Suprapubic skin (tissue), 3 donors: ENCODE measurements around the gene DIAPH3.

ENCODE experiments used
- POLR2A ChIP-seq, 2 donors: fragments of 450-650 bp; IDR thresholded peaks; one replicate each; pipeline ENCODE4 v1.6.1; 2017; ENCODE audit warnings: antibody characterized with exemption in 2 of 2, mild to moderate bottlenecking in 2 of 2, moderate library complexity in 2 of 2
- TF ChIP-seq, protein P1 (sequence below), 2 donors: fragments of 200-600 bp in 1 of 2; fragments of 450-650 bp in 1 of 2; sonication (generic) in 1 of 2; IDR thresholded peaks; one replicate each; pipeline ENCODE4 v1.5.1; 2016 to 2019; ENCODE audit warnings: antibody characterized with exemption in 2 of 2, mild to moderate bottlenecking in 1 of 2, moderate library complexity in 1 of 2

DNA sequence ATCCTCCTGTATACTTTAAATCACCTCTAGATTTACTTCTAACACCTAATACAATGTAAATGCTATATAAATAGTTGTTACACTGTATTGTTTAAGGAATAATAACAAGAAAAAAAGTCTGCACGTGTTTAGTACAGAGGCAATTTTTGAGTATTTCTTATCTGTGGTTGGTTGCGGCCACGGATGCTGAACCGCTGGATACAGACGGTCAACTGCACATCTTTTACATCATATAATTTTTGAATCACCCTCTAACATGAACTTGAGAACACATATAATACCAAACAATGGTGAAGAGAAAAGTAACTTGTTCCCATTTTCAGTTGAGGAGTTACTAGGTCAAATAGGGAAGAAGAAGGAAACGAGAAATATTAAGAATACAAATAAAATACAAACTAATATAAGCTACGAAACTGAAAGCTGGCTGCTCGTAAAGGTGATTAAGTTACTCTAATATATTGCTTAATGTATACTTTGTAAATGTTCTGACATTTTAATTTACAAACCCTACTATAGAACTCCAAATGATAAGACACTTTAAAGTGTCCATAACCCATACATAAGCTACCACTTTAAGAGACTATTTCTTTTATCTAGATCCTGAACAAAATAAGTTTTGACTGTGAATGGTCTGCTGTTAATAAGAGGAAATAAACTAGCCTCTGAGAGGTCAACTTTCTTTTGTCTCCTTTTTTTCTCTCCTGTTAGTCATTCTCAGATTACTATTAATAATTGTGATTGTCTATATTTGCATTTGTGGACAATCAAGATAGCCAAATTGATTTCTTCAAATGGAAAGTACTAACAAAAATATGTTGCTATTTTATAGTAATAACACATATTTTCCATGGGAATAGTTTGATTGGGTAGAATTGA lies 457.4 kb downstream of the DIAPH3 start:
- TF ChIP-seq, protein P1, sequence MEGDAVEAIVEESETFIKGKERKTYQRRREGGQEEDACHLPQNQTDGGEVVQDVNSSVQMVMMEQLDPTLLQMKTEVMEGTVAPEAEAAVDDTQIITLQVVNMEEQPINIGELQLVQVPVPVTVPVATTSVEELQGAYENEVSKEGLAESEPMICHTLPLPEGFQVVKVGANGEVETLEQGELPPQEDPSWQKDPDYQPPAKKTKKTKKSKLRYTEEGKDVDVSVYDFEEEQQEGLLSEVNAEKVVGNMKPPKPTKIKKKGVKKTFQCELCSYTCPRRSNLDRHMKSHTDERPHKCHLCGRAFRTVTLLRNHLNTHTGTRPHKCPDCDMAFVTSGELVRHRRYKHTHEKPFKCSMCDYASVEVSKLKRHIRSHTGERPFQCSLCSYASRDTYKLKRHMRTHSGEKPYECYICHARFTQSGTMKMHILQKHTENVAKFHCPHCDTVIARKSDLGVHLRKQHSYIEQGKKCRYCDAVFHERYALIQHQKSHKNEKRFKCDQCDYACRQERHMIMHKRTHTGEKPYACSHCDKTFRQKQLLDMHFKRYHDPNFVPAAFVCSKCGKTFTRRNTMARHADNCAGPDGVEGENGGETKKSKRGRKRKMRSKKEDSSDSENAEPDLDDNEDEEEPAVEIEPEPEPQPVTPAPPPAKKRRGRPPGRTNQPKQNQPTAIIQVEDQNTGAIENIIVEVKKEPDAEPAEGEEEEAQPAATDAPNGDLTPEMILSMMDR (IDR thresholded peaks at IDR 0.05), result no peak
- TF ChIP-seq POLR2A (IDR thresholded peaks at IDR 0.05), result no peak
